Activated naive CD4-positive, alpha-beta T cell treated with anti-CD3 and anti-CD28 coated beads for 36 hours (primary cell): ENCODE measurements around the gene WFDC12. TPM values are rescaled to one million over a fixed set of nuclear protein-coding genes. Genes with fewer than 3 reads are reported as not detected.
A peak's percentile ranks its signal among the peaks of the same experiment; 100 is the strongest.

ENCODE experiments used
- CTCF ChIA-PET: fragments of 350-600 bp; sonication (Branson Sonifier 250); formaldehyde crosslinking; loops from one replicate; lab custom pipeline; 2021; ENCODE audit warnings: antibody characterized with exemption; lab: Charles Lee
- DNase-seq: peaks from one replicate; pipeline ENCODE4 v3.0.0-alpha.2; 2020
- H3K27ac Mint-ChIP-seq: one replicate; pipeline ENCODE4 v1.8.0; 2021; ENCODE audit warnings: mild to moderate bottlenecking, mixed read lengths
- H3K27me3 Mint-ChIP-seq: one replicate; pipeline ENCODE4 v1.8.0; 2021; ENCODE audit warnings: low read depth, mixed read lengths
- H3K36me3 Mint-ChIP-seq: one replicate; pipeline ENCODE4 v1.8.0; 2021; ENCODE audit warnings: low read depth, mixed read lengths
- H3K4me1 Mint-ChIP-seq: one replicate; pipeline ENCODE4 v1.8.0; 2021; ENCODE audit warnings: low read depth, mixed read lengths
- H3K4me3 Mint-ChIP-seq: one replicate; pipeline ENCODE4 v1.8.0; 2021; ENCODE audit warnings: mild to moderate bottlenecking, moderate library complexity, mixed read lengths
- H3K9me3 Mint-ChIP-seq: one replicate; pipeline ENCODE4 v1.8.0; 2021; ENCODE audit warnings: mixed read lengths
- intact Hi-C: fragments of 100-400 bp; cut with micrococcal nuclease; formaldehyde crosslinking; loops from one replicate; pipeline ENCODE4 v1.15.1; 2023
- total RNA-seq, 2 experiments: library from RNA; stranded (reverse); gene quantifications; one replicate each; pipeline ENCODE4 v1.2.3, GENCODE V29; 2021

The WFDC12 gene
- total RNA-seq, 2 experiments from 2014 or later, result not detected

DNA sequence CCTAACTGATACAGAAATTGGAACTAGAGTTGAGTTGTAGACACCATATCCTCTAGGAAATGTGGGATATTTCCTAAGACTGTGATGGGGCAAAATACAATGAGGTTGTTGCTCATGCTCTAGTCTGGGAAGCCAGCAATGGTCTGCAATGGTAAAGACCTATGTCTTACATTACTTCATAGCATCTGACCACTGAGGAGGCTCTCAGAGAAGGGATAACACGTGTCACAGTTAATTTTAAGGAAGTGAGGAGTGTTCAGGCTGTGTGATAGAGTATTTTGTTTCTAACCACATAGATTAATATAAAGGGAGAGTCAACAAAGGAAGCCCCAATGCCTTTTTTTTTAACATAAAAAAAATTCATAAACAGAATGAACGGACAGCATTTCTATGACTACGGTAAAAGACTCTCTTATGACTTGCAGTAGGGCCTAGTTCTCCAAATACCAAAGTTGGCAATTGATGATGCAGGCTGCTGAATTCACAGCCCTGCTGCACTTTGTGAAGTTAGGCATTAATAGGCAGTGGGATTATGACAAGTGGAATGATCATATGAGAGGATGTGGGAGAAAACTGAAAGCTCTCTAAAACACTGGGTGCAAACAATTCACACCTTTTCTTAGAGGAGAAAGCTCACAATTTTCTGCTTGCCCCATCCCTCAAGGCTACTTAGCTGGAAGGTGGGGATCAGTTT is 37.0 kb downstream of the WFDC12 start:
- CTCF ChIA-PET, result interaction anchor here (0.6 to 2.3 kb wide), 4 partner anchors 8 to 207 kb away, joined by 3 to 8 read pairs (median 3); no protein-coding TSS in a partner anchor
- Mint-ChIP-seq H3K4me1 (no peaks in the 10 kb centered on the region), H3K27ac (no peak overlapping the region), H3K36me3 (peaks cover 34% of the 10 kb centered on the region), H3K4me3 (no peak overlapping the region), H3K9me3 (no peaks in the 10 kb centered on the region), H3K27me3 (no peaks in the 10 kb centered on the region)
- intact Hi-C loops, result no loop called here
- DNase-seq, result no peak

DNA sequence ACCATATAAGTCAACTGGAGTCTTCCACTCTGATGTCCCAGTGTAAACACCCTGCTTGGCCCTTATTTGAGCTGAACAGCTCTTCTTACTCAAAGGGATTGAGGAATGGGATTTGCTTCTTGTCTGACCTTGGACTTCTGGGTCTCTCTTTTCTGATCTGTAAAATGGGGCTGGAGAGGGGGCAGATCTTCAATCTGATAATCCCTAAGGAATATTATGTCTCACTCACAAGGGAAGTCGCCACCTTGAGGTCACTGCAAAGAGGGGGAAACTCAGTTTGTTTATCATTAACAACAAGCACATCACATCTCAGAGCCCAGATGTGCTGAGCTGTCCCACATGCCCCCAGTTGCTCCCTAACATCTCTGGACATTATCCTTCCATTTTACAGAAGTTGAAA is 38.4 kb downstream of the WFDC12 start:
- CTCF ChIA-PET, result interaction anchor here (2.3 kb wide), 1 partner anchor 10 kb away, joined by 8 read pairs; no protein-coding TSS in a partner anchor
- no peaks in the 10 kb centered on the region for H3K27me3 Mint-ChIP-seq
- no peak overlapping the region for H3K27ac Mint-ChIP-seq

DNA sequence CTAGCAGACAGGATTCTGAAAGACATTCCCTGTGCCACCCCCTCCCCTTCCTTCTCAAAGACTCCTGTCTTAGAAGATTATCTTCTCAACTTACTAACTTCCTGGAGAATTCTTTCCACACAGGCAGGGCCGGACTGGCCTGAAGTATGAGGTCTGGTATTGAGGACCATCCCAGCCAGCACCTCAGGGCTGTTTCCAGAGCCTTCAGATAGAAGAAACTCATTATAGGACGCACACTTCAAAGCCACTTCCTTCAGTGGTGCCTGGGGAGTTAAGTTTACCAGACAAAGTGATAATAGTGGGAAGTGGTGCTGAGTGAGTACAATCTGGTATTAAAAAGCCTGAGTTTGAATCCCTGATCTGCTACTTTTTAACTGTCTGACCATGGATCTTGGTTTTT is 39.0 kb downstream of the WFDC12 start:
- Mint-ChIP-seq H3K9me3 (peaks cover 6% of the 10 kb centered on the region), H3K4me3 (no peak overlapping the region), H3K36me3 (peaks cover 54% of the 10 kb centered on the region), H3K4me1 (no peaks in the 10 kb centered on the region), H3K27me3 (no peaks in the 10 kb centered on the region), H3K27ac (peak overlapping the region; percentile 48)
- no peak for DNase-seq
- CTCF ChIA-PET, result no interaction called here
- intact Hi-C loops, result no loop called here

More for the DNA sequence above, 38.4 kb downstream of the WFDC12 start:
- no peaks in the 10 kb centered on the region for H3K4me1 Mint-ChIP-seq
- no peak for DNase-seq
- H3K4me3 Mint-ChIP-seq, result no peak overlapping the region
- peaks cover 6% of the 10 kb centered on the region for H3K9me3 Mint-ChIP-seq
- H3K36me3 Mint-ChIP-seq, result peaks cover 48% of the 10 kb centered on the region
- intact Hi-C loops, result no loop called here

- CTCF ChIA-PET, result interaction anchor here (1.9 to 2.1 kb wide), 2 partner anchors 12 kb away, joined by 6 to 11 read pairs; no protein-coding TSS in a partner anchor
- peaks cover 6% of the 10 kb centered on the region for H3K9me3 Mint-ChIP-seq
- intact Hi-C loops, result no loop called here
- no peaks in the 10 kb centered on the region for H3K4me1 Mint-ChIP-seq
- H3K27me3 Mint-ChIP-seq, result no peaks in the 10 kb centered on the region
- no peak overlapping the region for H3K4me3 Mint-ChIP-seq
- DNase-seq, result no peak
- no peak overlapping the region for H3K27ac Mint-ChIP-seq
- peaks cover 70% of the 10 kb centered on the region for H3K36me3 Mint-ChIP-seq
Measured at GRCh38 chr20:45083127-45083526, 41.1 kb downstream of the WFDC12 start.

DNA sequence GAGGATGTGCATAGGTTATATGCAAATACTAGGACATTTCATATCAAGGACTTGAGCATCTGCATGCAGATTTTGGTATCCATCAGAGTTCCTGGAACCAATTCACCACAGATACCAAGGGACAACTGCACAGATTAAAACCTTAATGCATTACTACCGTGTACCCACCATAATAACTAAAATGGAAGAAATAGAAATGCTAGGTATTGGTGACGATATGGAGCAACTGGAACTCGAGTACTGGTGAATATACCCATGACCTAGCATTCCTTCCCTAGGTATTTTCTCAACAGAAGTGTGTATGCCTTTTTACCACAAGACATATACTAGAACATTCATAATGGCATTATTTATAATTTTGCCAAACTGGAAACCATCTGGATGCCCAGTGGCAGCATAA is 41.8 kb downstream of the WFDC12 start:
- Mint-ChIP-seq H3K27ac (no peak overlapping the region), H3K36me3 (peaks cover 73% of the 10 kb centered on the region), H3K4me3 (no peak overlapping the region), H3K27me3 (no peaks in the 10 kb centered on the region), H3K9me3 (peaks cover 6% of the 10 kb centered on the region), H3K4me1 (no peaks in the 10 kb centered on the region)
- DNase-seq, result no peak
- intact Hi-C loops, result no loop called here
- CTCF ChIA-PET, result interaction anchor here (1.9 to 2.1 kb wide), 2 partner anchors 11 to 13 kb away, joined by 6 to 11 read pairs; no protein-coding TSS in a partner anchor

DNA sequence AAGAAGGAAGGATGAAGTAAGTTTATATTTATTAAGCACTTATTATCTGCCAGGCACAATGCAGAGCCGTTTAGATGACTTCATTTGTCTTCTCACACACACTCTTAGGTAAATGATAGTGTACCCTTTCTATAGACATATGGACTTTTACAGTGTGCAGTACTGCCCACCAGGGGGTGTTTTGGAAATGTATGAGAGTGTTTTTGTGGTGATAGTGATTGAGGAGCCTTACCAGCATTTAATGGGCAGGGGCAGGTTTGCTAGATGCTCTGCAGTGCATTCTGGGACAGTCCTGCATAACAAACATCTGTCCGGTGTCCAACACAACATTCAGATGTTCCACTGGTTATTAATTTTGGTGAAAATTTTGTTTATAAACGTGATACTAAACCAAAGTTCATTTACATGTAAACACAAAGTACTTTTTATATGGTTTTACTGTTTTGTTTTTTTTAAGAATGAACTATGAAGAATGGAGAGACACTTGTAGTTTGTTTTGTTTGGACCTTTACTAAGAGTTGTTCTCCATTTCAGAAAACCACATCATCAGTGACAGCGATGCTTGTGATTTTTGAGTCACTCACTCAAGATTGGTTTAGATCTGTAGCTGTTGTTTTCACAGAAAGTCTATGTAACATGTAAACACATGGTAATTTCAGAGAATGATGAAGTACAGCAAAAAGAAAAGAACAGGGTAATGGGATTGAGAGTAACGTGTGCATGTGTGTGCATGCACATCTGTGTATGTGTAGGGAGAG is 43.2 kb downstream of the WFDC12 start:
- peaks cover 76% of the 10 kb centered on the region for H3K36me3 Mint-ChIP-seq
- no peak overlapping the region for H3K4me3 Mint-ChIP-seq
- no peaks in the 10 kb centered on the region for H3K4me1 Mint-ChIP-seq
- H3K27ac Mint-ChIP-seq, result no peak overlapping the region
- no peak for DNase-seq
- no peaks in the 10 kb centered on the region for H3K27me3 Mint-ChIP-seq
- peaks cover 6% of the 10 kb centered on the region for H3K9me3 Mint-ChIP-seq
- intact Hi-C loops, result no loop called here
- CTCF ChIA-PET, result no interaction called here

DNA sequence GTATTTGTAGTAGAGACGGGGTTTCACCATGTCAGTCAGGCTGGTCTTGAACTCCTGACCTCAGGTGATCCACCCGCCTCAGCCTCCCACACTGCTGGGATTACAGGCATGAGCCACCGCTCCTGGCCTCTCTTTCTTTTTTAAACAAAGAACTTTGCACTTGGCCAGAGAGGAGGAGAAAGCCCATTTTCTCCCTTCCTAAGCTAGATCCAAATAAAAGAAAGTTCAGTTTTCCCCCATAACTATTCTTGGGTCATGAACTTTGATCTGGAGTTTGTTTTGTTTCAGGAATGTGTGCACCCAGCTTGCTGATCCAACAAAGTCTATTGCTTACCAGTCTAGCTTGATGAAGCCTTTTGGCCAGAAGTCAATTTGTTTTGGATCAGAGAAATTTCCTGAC is 46.7 kb downstream of the WFDC12 start:
- DNase-seq, result no peak
- peaks cover 6% of the 10 kb centered on the region for H3K9me3 Mint-ChIP-seq
- H3K27me3 Mint-ChIP-seq, result no peaks in the 10 kb centered on the region
- peaks cover 5% of the 10 kb centered on the region for H3K4me1 Mint-ChIP-seq
- CTCF ChIA-PET, result interaction anchor here (2.6 to 4.3 kb wide), 2 partner anchors 18 to 34 kb away, joined by 8 to 17 read pairs; no protein-coding TSS in a partner anchor
- no peak overlapping the region for H3K4me3 Mint-ChIP-seq
- H3K36me3 Mint-ChIP-seq, result peaks cover 62% of the 10 kb centered on the region
- intact Hi-C loops, result no loop called here
- no peak overlapping the region for H3K27ac Mint-ChIP-seq

Other genes with a start within 250 kb of the WFDC12 start
- gene YWHAB, start 238.8 kb downstream of the WFDC12 start, total RNA-seq, result 100 to 1,000 TPM; 245 to 260 TPM
- gene PABPC1L, start 214.4 kb downstream of the WFDC12 start, total RNA-seq, result 10 to 100 TPM; 71.0 to 72.8 TPM
- gene TOMM34, start 164.1 kb downstream of the WFDC12 start, total RNA-seq, result 10 to 100 TPM; 44.0 to 45.9 TPM
- 100 to 1,000 TPM; 110 to 116 TPM for gene STK4, start 158.0 kb downstream of the WFDC12 start, total RNA-seq
- under 1 TPM; 0.40 to 0.48 TPM for gene KCNS1, start 23.3 kb downstream of the WFDC12 start, total RNA-seq
- not detected for gene WFDC5, start 9.3 kb downstream of the WFDC12 start, total RNA-seq
- not detected for gene PI3, start 50.4 kb upstream of the WFDC12 start, total RNA-seq
- not detected for gene SEMG1, start 82.6 kb upstream of the WFDC12 start, total RNA-seq
- not detected for gene SEMG2, start 96.9 kb upstream of the WFDC12 start, total RNA-seq
- gene SLPI, start 130.1 kb upstream of the WFDC12 start, total RNA-seq, result not detected
- not detected for gene RBPJL, start 182.4 kb upstream of the WFDC12 start, total RNA-seq
- gene MATN4, start 183.8 kb upstream of the WFDC12 start, total RNA-seq, result 1 to 10 TPM; 1.0 to 1.5 TPM
- 10 to 100 TPM; 28.4 to 31.4 TPM for gene SDC4, start 224.0 kb upstream of the WFDC12 start, total RNA-seq
- 10 to 100 TPM; 24.0 to 26.0 TPM for gene SYS1, start 238.7 kb upstream of the WFDC12 start, total RNA-seq